GM18909 (cell line): ENCODE measurements around the gene RAP1GAP.
"Not testable (repeated sequence)": the region's sequence is repeated elsewhere in the genome, so short reads cannot be mapped to it uniquely, and the experiment has no call there.

Experiments used
- ATAC-seq: cut with Tn5 transposase; IDR thresholded peaks from one replicate; pipeline ENCODE4 v1.9.1; 2021; ENCODE audit warnings: mild to moderate bottlenecking; ENCODE audit not compliant: unreplicated experiment, poor library complexity

Gene RAP1GAP

GRCh38 chr1:21647431-21648351 lies 21.5 kb downstream of the RAP1GAP start:
- ATAC-seq: no peak

- ATAC-seq: no peak
Measured at GRCh38 chr1:21645550-21645949, 23.6 kb downstream of the RAP1GAP start.

DNA sequence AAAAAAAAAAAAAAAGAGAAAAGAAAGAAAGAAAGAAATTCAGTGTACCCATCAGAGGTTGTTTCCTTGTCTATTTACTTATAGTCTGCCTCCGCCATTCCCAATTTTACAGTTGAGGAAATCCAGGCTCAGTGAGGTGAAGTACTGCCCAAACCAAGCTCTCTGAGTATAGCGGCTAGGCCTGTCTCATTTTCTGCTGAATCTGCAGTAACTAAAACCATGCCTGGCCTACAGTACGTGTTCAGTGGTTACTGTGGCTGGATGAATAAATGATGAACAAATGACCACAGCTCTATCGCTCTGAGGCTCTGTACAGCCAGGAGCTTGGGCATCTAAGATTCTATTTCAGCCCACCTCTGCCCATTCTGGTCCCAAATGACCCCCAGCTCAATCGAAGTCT lies 24.3 kb downstream of the RAP1GAP start:
- no peak for ATAC-seq

DNA sequence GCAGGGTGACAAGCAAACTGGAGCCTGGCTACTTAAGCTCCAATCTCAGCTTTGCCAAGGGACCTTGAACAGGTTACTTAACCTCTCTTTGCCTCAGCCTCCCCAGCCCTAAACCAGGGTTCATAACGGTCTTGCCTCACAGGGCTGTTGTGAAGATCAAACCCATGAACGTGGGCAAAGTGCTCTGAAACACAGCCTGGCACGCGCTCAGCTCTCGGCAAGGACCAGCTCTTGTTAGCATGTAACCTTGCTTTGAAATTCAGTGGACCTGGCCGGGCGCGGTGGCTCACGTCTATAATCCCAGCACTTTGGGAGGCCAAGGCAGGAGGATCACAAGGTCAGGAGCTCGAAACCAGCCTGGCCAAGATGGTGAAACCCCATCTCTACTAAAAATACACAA lies 24.8 kb downstream of the RAP1GAP start:
- ATAC-seq: no peak

GRCh38 chr1:21643624-21644023 lies 25.5 kb downstream of the RAP1GAP start:
- no peak for ATAC-seq

DNA sequence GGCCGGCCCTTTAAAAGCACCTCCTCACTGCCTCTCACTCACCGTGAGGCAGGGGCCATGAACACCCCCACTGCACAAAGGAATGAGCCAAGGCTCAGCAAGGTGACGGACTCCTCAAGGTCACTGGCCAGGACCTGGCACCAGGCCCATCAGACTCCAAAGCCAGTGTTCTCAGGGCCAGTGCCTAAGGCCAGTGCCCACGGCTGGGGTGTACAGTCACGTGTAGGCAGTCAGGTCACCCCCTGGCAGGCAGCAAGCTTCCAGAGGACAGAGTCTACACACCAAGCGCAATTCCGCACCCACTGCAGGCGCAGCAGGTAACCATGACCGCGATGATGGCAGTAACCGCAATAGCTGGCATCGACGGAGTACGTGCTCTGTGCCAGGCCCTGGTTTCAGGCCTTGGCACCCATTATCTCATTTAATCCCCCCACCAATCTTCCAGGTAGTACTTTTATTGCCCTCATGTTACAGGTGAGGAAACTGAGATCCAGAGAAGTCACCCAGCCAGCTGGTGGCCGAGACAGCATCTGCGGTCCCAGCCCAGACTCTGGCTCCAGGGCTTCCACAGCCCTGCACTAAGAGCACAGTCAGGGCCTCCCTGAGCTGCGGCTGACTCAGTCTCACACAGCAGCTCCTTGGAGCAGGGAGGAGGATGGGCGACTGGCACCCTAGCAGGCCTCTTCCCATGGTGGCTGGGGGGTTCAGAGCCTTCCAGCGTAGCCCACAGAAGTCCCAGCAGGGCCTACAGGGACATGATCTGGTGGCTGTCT lies 27.0 kb downstream of the RAP1GAP start:
- ATAC-seq: no peak

DNA sequence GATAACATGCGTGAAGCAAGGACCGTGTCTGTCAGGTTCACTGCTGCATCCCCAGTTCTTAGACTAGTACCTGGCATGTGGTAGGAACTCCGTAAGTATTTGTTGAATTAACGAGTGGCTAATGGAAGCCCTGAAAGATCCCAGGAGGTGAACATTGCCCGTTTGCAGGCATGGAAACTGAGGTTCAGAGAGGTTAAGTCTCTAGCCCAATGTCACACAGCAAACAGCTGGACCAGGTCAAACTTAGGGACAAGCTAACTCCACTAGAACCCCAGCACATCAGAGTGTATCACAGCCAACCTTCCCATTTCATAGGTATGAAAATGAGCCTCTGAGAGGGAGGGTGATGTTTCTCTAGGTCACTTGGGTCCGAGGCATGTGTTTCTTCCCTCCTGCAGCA lies 27.6 kb downstream of the RAP1GAP start:
- ATAC-seq: no peak

- no peak for ATAC-seq
Measured at GRCh38 chr1:21641076-21641475, 28.1 kb downstream of the RAP1GAP start.

- ATAC-seq: no peak
Measured at GRCh38 chr1:21640653-21641052, 28.5 kb downstream of the RAP1GAP start.

DNA sequence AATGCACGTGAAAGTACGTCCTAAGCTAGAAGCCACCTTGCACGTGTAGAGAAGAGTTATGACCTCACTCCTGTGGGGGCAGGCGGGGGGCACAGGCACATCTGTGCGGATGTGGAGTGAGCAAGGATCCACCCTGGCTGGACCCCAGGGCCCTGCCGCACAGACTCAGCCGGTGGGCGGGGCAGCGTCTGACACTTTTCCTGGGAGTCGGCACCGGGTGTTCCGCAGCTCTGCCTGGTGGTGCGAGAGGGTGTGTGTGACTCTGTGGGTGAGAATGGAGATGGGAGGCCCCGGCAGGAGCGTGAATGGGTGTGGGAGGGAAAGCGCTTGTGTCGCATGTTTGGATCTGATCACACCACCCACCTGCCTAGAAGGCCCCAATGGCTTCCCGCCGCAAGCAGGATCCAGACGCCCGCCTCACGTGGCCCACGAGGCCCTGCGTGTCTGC lies 29.5 kb downstream of the RAP1GAP start:
- no peak for ATAC-seq

- ATAC-seq: no peak
Measured at GRCh38 chr1:21638531-21639341, 30.4 kb downstream of the RAP1GAP start.

- ATAC-seq: no peak
Measured at GRCh38 chr1:21637514-21637913, 31.6 kb downstream of the RAP1GAP start.

DNA sequence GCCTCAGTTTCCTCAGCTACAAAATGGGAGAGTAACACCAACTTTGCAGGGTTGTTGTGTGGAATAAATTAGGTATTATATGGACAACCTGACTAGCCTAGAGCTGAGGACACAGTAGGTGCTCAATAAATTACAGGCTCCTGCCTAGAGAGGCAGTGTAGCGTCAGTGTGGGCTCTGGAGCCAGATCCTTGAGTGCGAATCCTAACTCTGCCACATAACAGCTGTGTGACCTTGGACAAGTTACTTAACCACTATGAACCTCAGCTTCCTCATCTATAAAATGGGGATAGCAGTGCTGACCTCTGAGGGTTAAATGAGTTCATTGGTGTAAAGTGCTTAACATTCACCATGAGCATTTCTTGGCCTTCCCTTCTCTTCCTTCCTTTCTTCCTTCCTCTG lies 33.1 kb downstream of the RAP1GAP start:
- no peak for ATAC-seq

- ATAC-seq: no peak
Measured at GRCh38 chr1:21634806-21635535, 34.2 kb downstream of the RAP1GAP start.

DNA sequence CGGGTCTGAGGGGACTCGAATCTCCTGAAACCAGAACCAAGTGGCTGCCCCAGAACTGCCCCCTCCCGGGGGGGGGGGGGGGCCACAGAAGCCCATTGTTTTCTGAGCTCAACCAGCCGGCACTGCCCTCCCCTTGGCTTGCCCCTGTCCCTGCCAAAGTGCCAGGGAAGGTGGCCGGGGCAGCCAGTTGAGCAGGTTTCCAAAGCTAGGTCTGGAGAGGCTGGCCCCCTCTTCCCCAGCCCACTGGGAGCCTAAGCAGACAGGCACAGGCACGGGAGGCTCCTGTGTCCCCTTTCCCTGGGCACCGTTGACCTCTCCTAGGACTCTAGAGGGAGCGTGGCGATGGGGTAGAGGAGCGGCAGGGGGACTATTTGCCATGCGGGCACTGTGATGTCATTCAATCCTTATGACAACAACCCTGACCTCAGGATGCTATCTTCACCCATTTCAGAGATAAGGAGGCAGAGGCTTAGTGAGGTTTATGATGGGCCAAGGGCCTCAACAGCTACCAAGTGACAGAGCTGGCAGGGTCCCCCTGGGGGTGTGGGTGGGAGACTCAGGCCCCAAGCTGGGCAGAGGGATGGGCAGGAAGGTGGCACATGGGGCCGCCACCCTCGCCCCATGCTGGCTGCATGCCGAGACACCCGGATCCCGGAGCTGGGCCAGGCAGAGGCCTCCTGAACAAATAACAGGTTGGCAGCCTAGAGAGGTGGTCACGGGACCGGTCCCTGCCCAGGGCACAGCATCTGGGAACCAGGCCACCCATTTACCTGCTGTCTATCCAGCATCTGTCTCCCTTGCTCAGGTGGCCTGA lies 35.0 kb downstream of the RAP1GAP start:
- ATAC-seq: no peak

DNA sequence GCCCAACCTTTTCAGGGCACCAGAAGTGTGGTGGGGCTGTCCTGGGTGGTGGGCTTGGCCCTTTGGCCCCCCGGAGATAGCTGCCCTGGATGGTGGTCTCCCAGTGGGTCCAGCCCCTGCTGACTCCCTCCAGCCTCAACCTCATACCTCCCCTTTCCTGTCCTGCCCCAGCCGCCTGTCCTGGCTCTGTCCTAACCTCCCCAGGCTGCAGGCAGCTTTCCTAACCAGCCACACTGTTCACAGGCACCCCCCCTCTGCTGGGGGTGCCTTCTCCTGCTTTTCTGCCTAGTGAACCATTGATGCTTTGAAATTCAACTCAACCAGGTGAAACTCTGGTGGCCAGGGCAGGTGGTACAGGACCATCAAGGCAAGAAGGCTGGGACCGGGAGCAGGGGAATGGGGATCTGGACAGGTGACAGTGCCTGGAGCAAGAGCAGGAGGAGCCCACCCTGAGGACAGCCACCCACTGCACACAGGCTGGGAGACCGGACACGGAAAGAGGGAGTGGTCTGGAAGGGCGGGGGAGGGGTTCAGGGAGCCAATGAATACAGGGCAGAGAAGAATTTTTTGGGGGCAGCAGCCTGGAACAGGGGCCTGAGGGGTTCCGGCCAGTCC lies 35.9 kb downstream of the RAP1GAP start:
- no peak for ATAC-seq

GRCh38 chr1:21631944-21632887 lies 36.9 kb downstream of the RAP1GAP start:
- no peak for ATAC-seq

DNA sequence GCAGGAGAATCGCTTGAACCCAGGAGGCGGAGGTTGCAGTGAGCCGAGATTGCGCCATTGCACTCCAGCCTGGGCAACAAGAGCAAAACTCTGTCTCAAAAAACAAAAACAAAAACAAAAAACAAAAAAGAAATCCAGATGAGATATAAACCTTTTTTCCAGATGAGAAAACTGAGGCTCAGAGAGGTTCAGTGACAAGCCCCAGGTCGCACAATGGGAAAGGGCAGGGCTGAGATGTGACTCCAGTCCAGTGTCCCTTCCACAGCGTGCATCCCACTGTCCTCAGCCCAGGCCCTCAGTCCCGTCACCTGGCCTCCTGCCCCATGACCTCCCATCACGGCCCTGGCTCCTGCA lies 37.6 kb downstream of the RAP1GAP start:
- not testable (repeated sequence) for ATAC-seq
